HEK293 (cell line): Measurements from ENCODE around the gene HNRNPUL2.

Experiments used
- CTCF ChIP-seq: fragments of 450-650 bp; formaldehyde crosslinking; IDR thresholded peaks from 2 replicates; pipeline ENCODE4 v1.5.1; 2016; ENCODE audit warnings: missing biosample characterization, missing genetic modification characterization
- GLI4 ChIP-seq: fragments of 450-650 bp; formaldehyde crosslinking; IDR thresholded peaks from 2 replicates; pipeline ENCODE4 v1.5.1; 2016; ENCODE audit warnings: missing biosample characterization, missing genetic modification characterization
- RBAK ChIP-seq: fragments of 450-650 bp; formaldehyde crosslinking; IDR thresholded peaks from 2 replicates; pipeline ENCODE4 v1.5.1; 2016; ENCODE audit warnings: missing biosample characterization, missing genetic modification characterization
- TCF7L2 ChIP-seq: IDR thresholded peaks from 2 replicates; pipeline ENCODE4 v1.6.1; 2011; ENCODE audit warnings: low read depth, mild to moderate bottlenecking, inconsistent platforms, low read length, moderate library complexity, borderline replicate concordance
- ZNF148 ChIP-seq: fragments of 450-650 bp; formaldehyde crosslinking; IDR thresholded peaks from 2 replicates; pipeline ENCODE4 v1.5.0; 2017; ENCODE audit warnings: missing biosample characterization, missing genetic modification characterization, borderline replicate concordance
- ZNF24 ChIP-seq: fragments of 450-650 bp; formaldehyde crosslinking; IDR thresholded peaks from 2 replicates; pipeline ENCODE4 v1.5.1; 2016; ENCODE audit warnings: missing biosample characterization, missing genetic modification characterization
- ZNF473 ChIP-seq: fragments of 450-650 bp; formaldehyde crosslinking; IDR thresholded peaks from 2 replicates; pipeline ENCODE4 v1.5.1; 2017; ENCODE audit warnings: missing biosample characterization, missing genetic modification characterization
- ZNF629 ChIP-seq: fragments of 450-650 bp; formaldehyde crosslinking; IDR thresholded peaks from 2 replicates; pipeline ENCODE4 v1.5.1; 2017; ENCODE audit warnings: missing biosample characterization, missing genetic modification characterization
- ZNF658 ChIP-seq: fragments of 450-650 bp; formaldehyde crosslinking; IDR thresholded peaks from 2 replicates; pipeline ENCODE4; 2016; ENCODE audit warnings: missing biosample characterization, missing genetic modification characterization
- TF ChIP-seq, protein P1 (sequence below): fragments of 450-650 bp; formaldehyde crosslinking; IDR thresholded peaks from 2 replicates; pipeline ENCODE4 v1.5.1; 2016; ENCODE audit warnings: missing biosample characterization, missing genetic modification characterization
- TF ChIP-seq, protein P2 (sequence below): fragments of 450-650 bp; formaldehyde crosslinking; IDR thresholded peaks from 2 replicates; pipeline ENCODE4 v1.5.1; 2017; ENCODE audit warnings: missing biosample characterization, missing genetic modification characterization

DNA sequence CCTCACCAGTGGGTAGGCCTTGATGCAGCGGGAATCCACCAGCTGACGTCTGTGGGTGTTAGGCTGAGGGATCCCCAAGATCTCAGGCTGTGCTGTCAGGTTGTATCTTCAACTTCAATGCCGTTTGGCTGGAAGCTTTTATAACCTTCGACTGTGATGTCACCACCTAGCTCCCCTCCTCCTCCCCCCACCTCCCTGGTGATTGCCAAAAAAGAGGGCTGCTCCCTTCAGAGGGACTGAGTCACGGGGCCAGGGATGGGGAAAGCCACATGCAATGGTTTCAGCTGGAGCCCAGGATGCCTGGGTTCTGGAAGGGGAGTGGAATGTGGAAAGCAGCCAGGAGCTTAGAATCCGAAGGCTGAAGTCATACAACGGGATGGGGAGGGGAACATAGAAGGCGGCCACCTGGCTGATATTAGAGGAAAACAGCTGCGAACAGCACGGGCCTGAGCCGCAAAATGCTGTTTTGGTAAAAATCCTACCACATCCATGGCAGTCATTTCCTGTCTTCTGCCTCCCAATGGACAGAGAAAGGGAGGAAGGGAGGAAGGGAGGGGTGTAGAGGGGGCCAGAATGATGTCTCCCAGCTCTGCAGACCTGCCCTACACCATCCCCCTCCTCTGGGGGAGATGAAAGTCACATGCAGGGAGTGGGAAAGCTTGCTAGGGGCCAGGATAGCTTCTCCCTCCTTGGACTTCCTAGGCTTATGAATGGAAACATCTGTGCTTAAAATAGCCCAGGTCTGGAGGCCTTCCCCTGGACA is 37.7 kb downstream of the HNRNPUL2 start, which contains the start of gene LRRN4CL:
- no peak for TF ChIP-seq TCF7L2
- no peak for TF ChIP-seq CTCF (tag by site-specific recombination)
- no peak for TF ChIP-seq ZNF473 (tag by site-specific recombination)
- no peak for TF ChIP-seq ZNF148
- no peak for TF ChIP-seq GLI4 (tag by site-specific recombination)
- TF ChIP-seq, protein P1, sequence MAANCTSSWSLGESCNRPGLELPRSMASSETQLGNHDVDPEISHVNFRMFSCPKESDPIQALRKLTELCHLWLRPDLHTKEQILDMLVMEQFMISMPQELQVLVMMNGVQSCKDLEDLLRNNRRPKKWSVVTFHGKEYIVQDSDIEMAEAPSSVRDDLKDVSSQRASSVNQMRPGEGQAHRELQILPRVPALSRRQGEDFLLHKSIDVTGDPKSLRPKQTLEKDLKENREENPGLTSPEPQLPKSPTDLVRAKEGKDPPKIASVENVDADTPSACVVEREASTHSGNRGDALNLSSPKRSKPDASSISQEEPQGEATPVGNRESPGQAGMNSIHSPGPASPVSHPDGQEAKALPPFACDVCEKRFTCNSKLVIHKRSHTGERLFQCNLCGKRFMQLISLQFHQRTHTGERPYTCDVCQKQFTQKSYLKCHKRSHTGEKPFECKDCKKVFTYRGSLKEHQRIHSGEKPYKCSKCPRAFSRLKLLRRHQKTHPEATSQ (tag by site-specific recombination), result no peak
- TF ChIP-seq, protein P2, sequence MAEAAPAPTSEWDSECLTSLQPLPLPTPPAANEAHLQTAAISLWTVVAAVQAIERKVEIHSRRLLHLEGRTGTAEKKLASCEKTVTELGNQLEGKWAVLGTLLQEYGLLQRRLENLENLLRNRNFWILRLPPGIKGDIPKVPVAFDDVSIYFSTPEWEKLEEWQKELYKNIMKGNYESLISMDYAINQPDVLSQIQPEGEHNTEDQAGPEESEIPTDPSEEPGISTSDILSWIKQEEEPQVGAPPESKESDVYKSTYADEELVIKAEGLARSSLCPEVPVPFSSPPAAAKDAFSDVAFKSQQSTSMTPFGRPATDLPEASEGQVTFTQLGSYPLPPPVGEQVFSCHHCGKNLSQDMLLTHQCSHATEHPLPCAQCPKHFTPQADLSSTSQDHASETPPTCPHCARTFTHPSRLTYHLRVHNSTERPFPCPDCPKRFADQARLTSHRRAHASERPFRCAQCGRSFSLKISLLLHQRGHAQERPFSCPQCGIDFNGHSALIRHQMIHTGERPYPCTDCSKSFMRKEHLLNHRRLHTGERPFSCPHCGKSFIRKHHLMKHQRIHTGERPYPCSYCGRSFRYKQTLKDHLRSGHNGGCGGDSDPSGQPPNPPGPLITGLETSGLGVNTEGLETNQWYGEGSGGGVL, result peak; percentile 65
- TF ChIP-seq RBAK (tag by site-specific recombination), result no peak
- peak; percentile 87 for TF ChIP-seq ZNF629 (tag by site-specific recombination)
- no peak for TF ChIP-seq ZNF658 (tag by site-specific recombination)
- no peak for TF ChIP-seq ZNF24
